ENCODE data around the gene EML4.
A peak's percentile ranks its signal among the peaks of the same experiment; 100 is the strongest.

The EML4 gene

GRCh38 chr2:42293019-42293418 is 123.9 kb downstream of the EML4 start:
- Mint-ChIP-seq H3K9me3 (no peaks in the 10 kb centered on the region), H3K4me3 (no peak overlapping the region), H3K27me3 (no peaks in the 10 kb centered on the region), H3K36me3 (ENCODE audit: low read depth) (peaks cover 74% of the 10 kb centered on the region), H3K4me1 (ENCODE audit: low read depth) (peaks cover 41% of the 10 kb centered on the region), H3K27ac (no peak overlapping the region)

- Mint-ChIP-seq H3K4me3 (no peak overlapping the region), H3K4me1 (ENCODE audit: low read depth) (peaks cover 38% of the 10 kb centered on the region), H3K27ac (peak overlapping the region; percentile 74), H3K36me3 (ENCODE audit: low read depth) (peaks cover 82% of the 10 kb centered on the region), H3K9me3 (no peaks in the 10 kb centered on the region), H3K27me3 (no peaks in the 10 kb centered on the region)
Measured at GRCh38 chr2:42296226-42296625, 127.1 kb downstream of the EML4 start.

DNA sequence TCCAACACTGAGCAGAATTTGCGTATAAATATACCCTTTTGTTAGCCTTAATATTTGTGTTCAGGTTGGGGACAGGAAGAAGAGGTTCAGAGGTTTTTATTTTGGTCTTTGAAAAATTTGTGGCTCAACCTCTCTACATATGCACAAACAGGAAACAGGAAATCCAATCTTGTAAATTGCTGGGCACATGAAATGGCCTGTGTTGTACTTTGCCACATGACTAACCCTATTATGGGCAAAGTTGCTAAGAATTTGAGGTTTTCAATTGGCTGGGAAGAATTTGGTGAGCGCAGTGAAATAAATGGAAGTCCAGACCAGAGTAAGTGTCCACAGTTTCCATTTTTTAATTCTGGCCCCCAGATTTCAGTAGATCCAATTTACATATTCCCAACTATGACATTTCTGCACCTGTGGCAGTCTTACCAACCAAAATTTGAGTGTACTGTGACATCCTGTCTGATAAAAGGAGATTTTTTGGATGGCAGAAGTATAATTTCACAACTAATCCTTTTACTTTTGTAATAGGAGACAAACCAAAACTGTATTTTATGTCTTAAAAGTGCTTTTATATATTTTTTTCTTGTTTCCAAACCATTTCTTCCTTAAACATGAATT is 128.3 kb downstream of the EML4 start:
- Mint-ChIP-seq H3K9me3 (no peaks in the 10 kb centered on the region), H3K4me1 (ENCODE audit: low read depth) (peaks cover 38% of the 10 kb centered on the region), H3K4me3 (no peak overlapping the region), H3K36me3 (ENCODE audit: low read depth) (peaks cover 79% of the 10 kb centered on the region), H3K27ac (peak overlapping the region; percentile 78), H3K27me3 (no peaks in the 10 kb centered on the region)

GRCh38 chr2:42298132-42298531 is 129.0 kb downstream of the EML4 start:
- Mint-ChIP-seq H3K9me3 (no peaks in the 10 kb centered on the region), H3K4me3 (no peak overlapping the region), H3K4me1 (ENCODE audit: low read depth) (peaks cover 38% of the 10 kb centered on the region), H3K27ac (peak overlapping the region; percentile 8), H3K36me3 (ENCODE audit: low read depth) (peaks cover 77% of the 10 kb centered on the region), H3K27me3 (no peaks in the 10 kb centered on the region)

- Mint-ChIP-seq H3K27ac (peak overlapping the region; percentile 43), H3K4me3 (no peak overlapping the region), H3K4me1 (ENCODE audit: low read depth) (peaks cover 38% of the 10 kb centered on the region), H3K27me3 (no peaks in the 10 kb centered on the region), H3K36me3 (ENCODE audit: low read depth) (peaks cover 79% of the 10 kb centered on the region), H3K9me3 (no peaks in the 10 kb centered on the region)
Measured at GRCh38 chr2:42298996-42299754, 130.0 kb downstream of the EML4 start.

GRCh38 chr2:42300527-42300926 is 131.4 kb downstream of the EML4 start:
- peaks cover 38% of the 10 kb centered on the region for H3K4me1 Mint-ChIP-seq (ENCODE audit: low read depth)
- no peaks in the 10 kb centered on the region for H3K9me3 Mint-ChIP-seq
- peaks cover 73% of the 10 kb centered on the region for H3K36me3 Mint-ChIP-seq (ENCODE audit: low read depth)
- H3K27me3 Mint-ChIP-seq = no peaks in the 10 kb centered on the region
- no peak overlapping the region for H3K4me3 Mint-ChIP-seq
- no peak overlapping the region for H3K27ac Mint-ChIP-seq

DNA sequence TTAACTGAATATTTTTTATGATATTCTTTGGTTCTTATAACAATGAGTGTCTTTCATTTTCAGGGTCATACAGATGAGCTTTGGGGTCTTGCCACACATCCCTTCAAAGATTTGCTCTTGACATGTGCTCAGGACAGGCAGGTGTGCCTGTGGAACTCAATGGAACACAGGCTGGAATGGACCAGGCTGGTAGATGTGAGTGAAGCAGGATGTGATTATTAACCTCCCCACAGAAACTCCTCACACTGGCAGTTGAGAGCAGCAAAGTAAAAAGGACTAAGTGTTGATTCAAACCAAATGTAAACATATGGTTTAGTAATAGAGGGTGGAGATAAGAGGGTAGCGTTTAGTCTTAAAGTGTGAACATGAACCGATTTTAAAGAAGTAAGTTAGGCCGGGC is 134.1 kb downstream of the EML4 start:
- Mint-ChIP-seq H3K4me3 (no peak overlapping the region), H3K36me3 (ENCODE audit: low read depth) (peaks cover 63% of the 10 kb centered on the region), H3K27ac (no peak overlapping the region), H3K9me3 (no peaks in the 10 kb centered on the region), H3K27me3 (no peaks in the 10 kb centered on the region), H3K4me1 (ENCODE audit: low read depth) (peaks cover 16% of the 10 kb centered on the region)

GRCh38 chr2:42304059-42304713 is 135.0 kb downstream of the EML4 start:
- Mint-ChIP-seq H3K27me3 (no peaks in the 10 kb centered on the region), H3K27ac (no peak overlapping the region), H3K9me3 (no peaks in the 10 kb centered on the region), H3K4me3 (no peak overlapping the region), H3K36me3 (ENCODE audit: low read depth) (peaks cover 53% of the 10 kb centered on the region), H3K4me1 (ENCODE audit: low read depth) (peaks cover 7% of the 10 kb centered on the region)

GRCh38 chr2:42307180-42307579 is 138.0 kb downstream of the EML4 start:
- Mint-ChIP-seq H3K27ac (no peak overlapping the region), H3K27me3 (no peaks in the 10 kb centered on the region), H3K36me3 (ENCODE audit: low read depth) (peaks cover 40% of the 10 kb centered on the region), H3K4me1 (ENCODE audit: low read depth) (peaks cover 5% of the 10 kb centered on the region), H3K9me3 (no peaks in the 10 kb centered on the region), H3K4me3 (no peak overlapping the region)

DNA sequence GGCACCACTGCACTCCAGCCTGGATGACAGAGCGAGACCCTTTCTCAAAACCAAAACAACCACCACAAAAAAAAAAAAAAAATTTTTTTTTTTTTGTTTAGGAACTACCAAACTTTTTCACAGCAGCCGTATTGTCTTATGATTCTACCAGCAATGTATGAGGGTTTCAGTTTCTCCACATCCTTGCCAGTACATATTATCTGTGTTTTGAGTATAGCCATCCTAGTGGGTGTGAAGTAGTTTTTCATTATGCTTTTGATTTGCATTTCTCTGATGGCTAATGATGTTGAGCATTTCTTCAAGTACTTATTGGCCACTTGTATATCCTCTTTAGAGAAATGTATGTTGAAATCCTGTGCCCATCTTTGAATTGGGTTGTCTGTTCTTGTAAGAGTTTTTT is 140.2 kb downstream of the EML4 start:
- no peak overlapping the region for H3K4me3 Mint-ChIP-seq
- no peaks in the 10 kb centered on the region for H3K27me3 Mint-ChIP-seq
- no peaks in the 10 kb centered on the region for H3K9me3 Mint-ChIP-seq
- peaks cover 5% of the 10 kb centered on the region for H3K4me1 Mint-ChIP-seq (ENCODE audit: low read depth)
- peaks cover 25% of the 10 kb centered on the region for H3K36me3 Mint-ChIP-seq (ENCODE audit: low read depth)
- H3K27ac Mint-ChIP-seq = no peak overlapping the region

- H3K9me3 Mint-ChIP-seq = no peaks in the 10 kb centered on the region
- H3K4me3 Mint-ChIP-seq = no peak overlapping the region
- H3K27me3 Mint-ChIP-seq = no peaks in the 10 kb centered on the region
- H3K27ac Mint-ChIP-seq = no peak overlapping the region
- H3K36me3 Mint-ChIP-seq (ENCODE audit: low read depth) = peaks cover 29% of the 10 kb centered on the region
- peaks cover 12% of the 10 kb centered on the region for H3K4me1 Mint-ChIP-seq (ENCODE audit: low read depth)
Measured at GRCh38 chr2:42310007-42310515, 140.9 kb downstream of the EML4 start.

GRCh38 chr2:42312106-42312505 is 143.0 kb downstream of the EML4 start:
- no peaks in the 10 kb centered on the region for H3K27me3 Mint-ChIP-seq
- H3K4me3 Mint-ChIP-seq = no peak overlapping the region
- no peak overlapping the region for H3K27ac Mint-ChIP-seq
- peaks cover 21% of the 10 kb centered on the region for H3K4me1 Mint-ChIP-seq (ENCODE audit: low read depth)
- peaks cover 31% of the 10 kb centered on the region for H3K36me3 Mint-ChIP-seq (ENCODE audit: low read depth)
- no peaks in the 10 kb centered on the region for H3K9me3 Mint-ChIP-seq

- H3K4me3 Mint-ChIP-seq = no peak overlapping the region
- H3K4me1 Mint-ChIP-seq (ENCODE audit: low read depth) = peaks cover 29% of the 10 kb centered on the region
- peaks cover 41% of the 10 kb centered on the region for H3K36me3 Mint-ChIP-seq (ENCODE audit: low read depth)
- H3K27me3 Mint-ChIP-seq = no peaks in the 10 kb centered on the region
- peak overlapping the region; percentile 57 for H3K27ac Mint-ChIP-seq
- no peaks in the 10 kb centered on the region for H3K9me3 Mint-ChIP-seq
Measured at GRCh38 chr2:42314892-42315468, 145.8 kb downstream of the EML4 start.

- Mint-ChIP-seq H3K27ac (no peak overlapping the region), H3K36me3 (ENCODE audit: low read depth) (peaks cover 46% of the 10 kb centered on the region), H3K27me3 (no peaks in the 10 kb centered on the region), H3K4me1 (ENCODE audit: low read depth) (peaks cover 33% of the 10 kb centered on the region), H3K9me3 (no peaks in the 10 kb centered on the region), H3K4me3 (no peak overlapping the region)
Measured at GRCh38 chr2:42315844-42316470, 146.8 kb downstream of the EML4 start.

Data from stimulated activated naive CD8-positive, alpha-beta T cell treated with anti-CD3 and anti-CD28 coated beads, Interleukin-15, Interleukin-2, amounts not matched to agents 100 ng/mL and 50 ng/mL, for 24 hours (primary cell).